Thyroid gland (tissue), 4 donors: ENCODE measurements around the gene TP63. TPM values are rescaled to one million over a fixed set of nuclear protein-coding genes. Genes with fewer than 3 reads are reported as not detected.

Experiments
- DNase-seq, 2 donors: peaks; one replicate each; pipeline ENCODE4 v3.0.0-alpha.2; 2019
- H3K27ac ChIP-seq, 3 donors: fragments of 200-600 bp; sonication (generic); 1 replicate in 2 of 3; 2 replicates in 1 of 3; pipeline ENCODE4 v1.5.1; 2016 to 2019; ENCODE audit warnings: mild to moderate bottlenecking in 1 of 3, moderate library complexity in 1 of 3
- H3K27me3 ChIP-seq: fragments of 200-600 bp; sonication (generic); one replicate; pipeline ENCODE4 v1.5.1; 2019
- H3K36me3 ChIP-seq, 2 donors: fragments of 200-600 bp; sonication (generic); one replicate each; pipeline ENCODE4 v1.5.1; 2016 to 2019
- H3K4me1 ChIP-seq, 2 donors: fragments of 200-600 bp; sonication (generic); one replicate each; pipeline ENCODE4 v1.5.1; 2017 to 2019
- H3K4me3 ChIP-seq, 3 donors: fragments of 200-600 bp; sonication (generic); replicated peaks in 1 of 3; 1 replicate in 2 of 3; 2 replicates in 1 of 3; pipeline ENCODE4 v1.5.1; 2016; ENCODE audit warnings: mild to moderate bottlenecking in 1 of 3
- H3K9me3 ChIP-seq: fragments of 200-600 bp; sonication (generic); one replicate; pipeline ENCODE4 v1.5.1; 2017
- CTCF ChIP-seq, 6 experiments: fragments of 200-600 bp in 3 of 6; fragments of 450-650 bp in 3 of 6; sonication (generic) in 3 of 6; IDR thresholded peaks; one replicate each; pipeline ENCODE4 v1.5.1; 2016 to 2019; ENCODE audit warnings: antibody characterized with exemption in 6 of 6, mild to moderate bottlenecking in 2 of 6, inconsistent platforms in 1 of 6, moderate library complexity in 1 of 6
- POLR2A ChIP-seq, 2 donors: fragments of 450-650 bp; IDR thresholded peaks; one replicate each; pipeline ENCODE4 v1.6.1; 2017; ENCODE audit warnings: antibody characterized with exemption in 2 of 2, mild to moderate bottlenecking in 2 of 2, moderate library complexity in 1 of 2
- WGBS, 2 donors: methylation state at CpG; one replicate each; pipeline ENCODE4 v1.1.5; 2017; 5-methylcytosine and 5-hydroxymethylcytosine counted together
- intact Hi-C: fragments of 100-400 bp; cut with DNase I; formaldehyde crosslinking; loops from one replicate; pipeline ENCODE4 v1.15.1; 2023
- total RNA-seq, 4 donors: library from RNA; depleted of rRNA; stranded (reverse); fragments of >200 nt; gene quantifications; one replicate each; pipeline ENCODE4 v1.2.3, GENCODE V29; 2016

The TP63 gene
- total RNA-seq, 4 donors from 2014 or later = 1.2 to 1.3 TPM; not detected in 2

GRCh38 chr3:189698811-189699210 is 67.6 kb downstream of the TP63 start:
- Histone ChIP-seq H3K9me3 (no peaks in the 10 kb centered on the region), H3K4me3 (no peak overlapping the region), H3K4me1 (no peaks in the 10 kb centered on the region), H3K27ac (no peak overlapping the region), H3K36me3 (no peaks in the 10 kb centered on the region), H3K27me3 (no peaks in the 10 kb centered on the region)
- no peak for TF ChIP-seq CTCF (IDR thresholded peaks at IDR 0.05)
- TF ChIP-seq POLR2A (IDR thresholded peaks at IDR 0.05) = no peak
- no peak for DNase-seq
- 67 to 73% methylated on average over 2 of the region's 2 CpGs for WGBS, 2 donors
- intact Hi-C loops = no loop called here

- Histone ChIP-seq H3K27ac (no peak overlapping the region), H3K36me3 (no peaks in the 10 kb centered on the region), H3K4me3 (no peak overlapping the region), H3K9me3 (no peaks in the 10 kb centered on the region), H3K27me3 (no peaks in the 10 kb centered on the region), H3K4me1 (no peaks in the 10 kb centered on the region)
- no peak for TF ChIP-seq POLR2A (IDR thresholded peaks at IDR 0.05)
- TF ChIP-seq CTCF (IDR thresholded peaks at IDR 0.05) = no peak
- intact Hi-C loops = no loop called here
- 74% methylated on average over 1 of the region's 1 CpG for WGBS, 2 donors
- no peak for DNase-seq
These were observed 68.7 kb downstream of the TP63 start for GRCh38 chr3:189699885-189700284.

- Histone ChIP-seq H3K27ac (no peak overlapping the region), H3K9me3 (no peaks in the 10 kb centered on the region), H3K4me1 (no peaks in the 10 kb centered on the region), H3K27me3 (no peaks in the 10 kb centered on the region), H3K36me3 (no peaks in the 10 kb centered on the region), H3K4me3 (no peak overlapping the region)
- no peak for TF ChIP-seq POLR2A (IDR thresholded peaks at IDR 0.05)
- no peak for TF ChIP-seq CTCF (IDR thresholded peaks at IDR 0.05)
- DNase-seq = no peak
- intact Hi-C loops = no loop called here
- WGBS, 2 donors = 85 to 89% methylated on average over 1 of the region's 1 CpG
These were observed 71.0 kb downstream of the TP63 start for GRCh38 chr3:189702066-189702646.

GRCh38 chr3:189703865-189704264 is 72.7 kb downstream of the TP63 start:
- Histone ChIP-seq H3K4me1 (no peaks in the 10 kb centered on the region), H3K27ac (no peak overlapping the region), H3K4me3 (no peak overlapping the region), H3K27me3 (no peaks in the 10 kb centered on the region), H3K9me3 (no peaks in the 10 kb centered on the region), H3K36me3 (no peaks in the 10 kb centered on the region)
- intact Hi-C loops = no loop called here
- 92 to 100% methylated on average over 1 of the region's 1 CpG for WGBS, 2 donors
- DNase-seq = no peak
- TF ChIP-seq CTCF (IDR thresholded peaks at IDR 0.05) = no peak
- TF ChIP-seq POLR2A (IDR thresholded peaks at IDR 0.05) = no peak

- H3K9me3 ChIP-seq = no peaks in the 10 kb centered on the region
- no peak for TF ChIP-seq CTCF (IDR thresholded peaks at IDR 0.05)
- no peak for TF ChIP-seq POLR2A (IDR thresholded peaks at IDR 0.05)
- WGBS, 2 donors = 86 to 91% methylated on average over 3 of the region's 3 CpGs
- intact Hi-C loops = no loop called here
- peaks cover 8 to 11% of the 10 kb centered on the region in 2 donors for H3K4me1 ChIP-seq
- no peak overlapping the region for H3K4me3 ChIP-seq
- H3K27me3 ChIP-seq = no peaks in the 10 kb centered on the region
- no peak for DNase-seq
- H3K27ac ChIP-seq = no peak overlapping the region
- no peaks in the 10 kb centered on the region for H3K36me3 ChIP-seq
These were observed 77.2 kb downstream of the TP63 start for GRCh38 chr3:189708375-189708774.
